HG02763 (cell line): ENCODE data around the gene RND3.

ENCODE experiments used
- ATAC-seq: cut with Tn5 transposase; IDR thresholded peaks from one replicate; pipeline ENCODE4 v1.9.1; 2021; ENCODE audit warnings: mild to moderate bottlenecking, moderate library complexity; ENCODE audit not compliant: unreplicated experiment

RND3 gene

DNA sequence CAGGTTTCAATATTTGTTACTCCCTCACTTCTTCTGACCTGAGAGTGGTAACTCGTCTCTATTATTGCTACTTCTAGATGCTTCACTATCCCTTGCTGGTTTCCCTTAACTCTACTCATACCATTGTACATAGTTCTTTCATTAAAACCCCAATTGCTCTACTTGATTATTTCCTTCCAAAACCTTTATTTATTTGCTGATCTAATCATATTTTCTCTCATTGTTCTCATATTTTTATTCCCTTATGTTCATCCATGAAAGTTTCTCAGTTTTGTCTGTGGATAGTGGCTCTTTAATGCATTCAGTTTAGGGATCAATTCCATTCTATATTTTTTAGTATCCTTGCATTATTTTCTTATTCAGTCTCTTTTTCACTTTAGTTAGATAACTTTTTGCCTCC lies 42.1 kb downstream of the RND3 start:
- ATAC-seq: no peak

DNA sequence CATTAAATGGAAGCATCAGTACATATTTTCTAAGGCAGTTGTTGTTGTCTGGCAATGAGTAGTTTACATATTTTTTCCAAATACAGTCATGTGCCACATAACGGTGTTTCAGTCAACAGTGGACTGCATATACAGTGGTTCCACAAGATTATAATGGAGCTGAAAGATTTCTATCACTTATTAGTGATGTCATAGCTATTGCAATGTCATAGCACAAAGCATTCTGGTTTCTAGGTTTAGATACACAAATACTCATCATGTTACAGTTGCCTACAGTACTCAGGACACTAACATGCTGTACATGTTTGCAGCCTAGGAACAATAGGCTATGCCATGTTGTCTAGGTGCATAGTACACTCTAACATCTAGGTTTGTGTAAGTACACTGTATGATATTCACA lies 45.0 kb downstream of the RND3 start:
- ATAC-seq: no peak

DNA sequence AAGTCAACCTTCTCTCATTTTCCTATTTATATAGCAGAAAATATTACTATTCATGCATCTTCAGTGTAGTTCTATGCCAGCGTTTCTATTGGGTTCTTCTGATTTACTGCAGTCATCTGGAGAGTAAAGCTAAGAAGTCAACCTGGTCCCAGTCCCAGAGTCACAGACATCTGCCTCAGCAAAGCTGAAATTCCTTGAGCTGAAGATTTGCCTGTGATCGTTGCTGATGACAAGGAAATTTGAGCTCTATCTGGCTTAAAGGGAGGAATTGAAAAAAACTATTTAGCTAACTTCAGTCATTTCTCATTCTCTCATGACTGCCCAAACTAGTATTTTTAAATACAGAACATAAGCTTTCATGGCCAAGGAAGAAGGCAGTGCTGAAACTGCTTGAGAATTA lies 45.7 kb downstream of the RND3 start:
- no peak for ATAC-seq

DNA sequence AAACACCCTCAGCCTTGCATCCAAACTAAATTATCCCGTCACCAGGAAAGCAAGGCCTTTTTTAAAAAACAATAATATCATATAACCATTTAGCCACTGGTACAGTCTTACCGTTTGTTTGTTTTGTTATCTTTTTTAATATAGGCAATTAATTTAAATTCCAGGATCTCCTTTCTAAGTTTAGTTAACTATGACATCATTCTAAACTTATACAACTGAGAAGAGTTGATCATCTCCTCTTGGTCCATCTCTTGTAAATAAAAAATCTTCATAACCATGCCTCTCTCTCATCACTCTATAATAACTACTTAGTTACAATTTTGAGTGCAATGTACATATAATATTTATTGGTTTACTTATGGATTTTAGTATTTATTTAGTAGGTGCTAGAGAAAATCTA lies 46.2 kb downstream of the RND3 start:
- ATAC-seq: no peak

DNA sequence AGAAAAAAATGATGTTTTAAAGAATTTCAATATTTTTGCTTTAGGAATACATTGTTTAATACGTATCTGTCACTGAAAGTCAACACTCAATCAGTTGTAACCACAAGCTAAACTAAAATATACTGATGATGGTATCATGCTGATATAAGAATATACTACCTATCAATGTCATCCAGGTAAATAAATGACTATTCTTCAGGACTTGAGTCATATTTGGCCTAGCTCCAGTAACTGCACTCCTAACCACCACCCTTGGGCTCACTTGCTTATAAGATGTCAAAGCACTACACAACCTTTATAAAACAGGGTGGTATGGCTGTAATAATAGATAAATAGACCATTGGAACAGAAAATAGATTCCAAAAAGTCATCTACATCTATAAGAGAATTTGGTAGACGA lies 48.8 kb downstream of the RND3 start:
- ATAC-seq: no peak

DNA sequence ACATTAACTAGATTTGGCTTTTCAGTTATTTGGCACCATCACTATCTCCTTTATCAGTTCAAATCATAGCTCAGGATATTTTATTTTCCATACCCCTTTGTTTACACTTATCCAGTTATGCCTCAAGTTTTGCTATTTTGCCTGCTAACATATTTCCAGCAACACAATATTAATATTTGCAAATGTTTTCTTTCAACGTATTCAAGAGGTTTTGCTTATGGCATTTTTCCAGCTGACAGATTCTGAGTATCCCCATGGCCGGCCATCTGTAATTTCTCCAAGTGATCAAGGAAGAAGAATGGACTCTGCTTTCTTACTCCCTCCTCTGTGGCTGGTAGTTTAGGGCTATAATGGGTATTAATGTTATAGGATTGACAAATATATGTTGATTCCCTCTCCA lies 49.4 kb downstream of the RND3 start:
- ATAC-seq: no peak

DNA sequence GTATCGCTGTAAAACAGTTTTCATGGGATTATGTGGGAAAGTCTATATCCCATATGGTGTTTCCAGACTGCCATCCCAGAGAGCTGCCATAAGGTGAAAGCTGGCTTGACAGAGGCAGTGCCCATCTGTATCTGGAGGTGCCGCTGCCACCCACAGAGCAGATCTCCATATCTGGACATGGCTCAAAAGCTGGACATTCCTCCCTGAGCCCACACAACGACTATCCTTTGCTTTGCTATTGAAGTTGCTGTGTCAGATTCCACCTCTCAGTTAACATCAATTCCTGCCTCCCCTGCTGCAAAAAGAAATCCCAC lies 55.2 kb downstream of the RND3 start:
- ATAC-seq: no peak

DNA sequence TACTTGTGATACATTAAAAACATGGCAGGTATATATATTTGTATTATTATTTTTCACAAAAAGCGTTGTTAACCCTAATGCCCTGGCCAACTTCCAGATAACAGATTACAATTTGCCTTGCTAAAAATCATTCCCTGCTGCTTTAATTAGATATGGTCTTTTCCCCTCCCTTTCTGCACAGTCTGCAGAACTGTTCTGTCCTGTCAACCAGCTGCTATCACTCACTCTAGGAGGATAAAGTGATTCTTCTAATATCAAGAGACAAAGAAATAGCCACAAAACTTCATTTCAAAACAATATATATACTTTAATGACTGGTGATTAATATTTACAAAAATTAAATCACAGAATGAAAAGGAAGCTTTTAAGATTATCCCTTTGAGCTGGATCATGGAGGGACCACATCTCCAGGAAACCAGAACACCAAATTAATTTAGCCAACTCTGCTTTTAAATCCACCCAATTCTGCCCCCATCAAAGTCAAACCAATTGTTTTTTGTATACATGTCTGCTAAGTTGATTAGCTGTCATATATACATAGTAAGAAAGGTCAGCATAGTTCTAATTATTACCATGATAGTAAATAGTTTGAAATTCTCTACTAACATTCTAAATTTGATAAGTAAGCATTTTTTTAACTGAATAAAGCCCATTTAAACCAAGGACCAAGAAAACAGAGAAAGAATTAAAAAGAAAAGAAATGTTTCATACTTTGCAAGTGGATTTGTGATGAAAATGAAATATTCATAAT lies 55.7 kb downstream of the RND3 start:
- no peak for ATAC-seq

DNA sequence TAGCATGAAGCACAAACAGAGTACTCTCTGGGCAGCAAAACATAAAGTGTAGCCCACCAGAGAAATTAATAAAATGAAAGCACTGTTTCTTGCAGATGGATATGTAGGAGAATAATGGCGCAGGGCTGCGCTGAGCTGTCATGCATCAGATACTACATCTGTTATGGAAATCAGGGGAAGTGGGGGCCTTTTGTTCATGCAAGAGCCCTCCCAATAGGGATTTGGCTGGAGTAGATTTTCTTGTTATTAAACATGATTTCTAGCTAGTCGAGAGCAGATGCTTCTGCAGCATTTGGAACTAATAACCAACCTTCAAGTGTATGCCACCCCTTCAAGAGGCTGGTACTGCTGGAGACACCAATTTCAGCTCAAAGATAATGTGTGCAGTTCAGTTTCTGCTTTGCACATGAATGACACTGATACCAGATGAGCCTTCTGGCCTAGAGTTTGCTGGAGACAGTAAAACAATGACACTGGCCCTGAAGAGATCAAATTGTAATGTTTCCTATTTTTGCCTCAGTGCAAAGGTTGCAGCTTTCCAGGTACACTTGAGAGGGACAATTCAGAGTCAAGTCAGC lies 58.0 kb downstream of the RND3 start:
- ATAC-seq: no peak

DNA sequence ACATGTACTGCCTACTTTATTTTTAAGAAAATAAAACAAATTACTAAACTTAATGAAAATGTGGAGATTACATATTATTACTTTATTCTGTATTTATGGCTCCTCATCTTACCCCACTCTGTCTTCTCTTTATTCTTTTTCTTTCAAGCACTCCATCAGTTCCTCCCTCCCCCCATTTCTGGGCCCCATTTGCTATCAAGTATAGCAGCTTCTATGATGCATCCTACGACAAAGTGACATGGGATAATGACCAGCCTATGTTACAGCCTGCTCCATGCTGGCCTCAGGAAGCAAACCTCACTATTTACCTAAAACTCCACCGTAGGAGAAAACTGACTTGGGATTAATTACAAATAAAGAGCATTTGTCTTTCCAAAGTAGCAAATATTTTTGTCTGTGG lies 58.8 kb downstream of the RND3 start:
- ATAC-seq: no peak

DNA sequence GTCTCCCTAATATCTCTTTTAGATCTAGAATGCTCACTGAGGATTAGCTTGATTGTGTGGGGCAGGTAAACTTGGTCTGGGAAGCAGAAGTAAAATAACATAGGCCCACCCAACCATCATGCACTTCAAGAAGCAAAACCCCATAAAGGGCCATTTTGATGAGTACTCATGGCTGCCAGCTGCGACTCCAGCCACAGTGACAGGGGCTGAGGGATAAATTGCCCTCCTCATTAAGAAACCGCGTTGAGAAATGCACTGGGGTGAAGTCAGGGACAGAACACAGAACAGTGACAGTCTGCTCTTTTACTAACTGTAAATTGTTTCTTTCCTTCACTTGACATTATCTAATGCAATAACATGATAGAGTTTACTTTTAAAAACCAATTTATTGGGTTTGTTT lies 60.2 kb downstream of the RND3 start:
- no peak for ATAC-seq

DNA sequence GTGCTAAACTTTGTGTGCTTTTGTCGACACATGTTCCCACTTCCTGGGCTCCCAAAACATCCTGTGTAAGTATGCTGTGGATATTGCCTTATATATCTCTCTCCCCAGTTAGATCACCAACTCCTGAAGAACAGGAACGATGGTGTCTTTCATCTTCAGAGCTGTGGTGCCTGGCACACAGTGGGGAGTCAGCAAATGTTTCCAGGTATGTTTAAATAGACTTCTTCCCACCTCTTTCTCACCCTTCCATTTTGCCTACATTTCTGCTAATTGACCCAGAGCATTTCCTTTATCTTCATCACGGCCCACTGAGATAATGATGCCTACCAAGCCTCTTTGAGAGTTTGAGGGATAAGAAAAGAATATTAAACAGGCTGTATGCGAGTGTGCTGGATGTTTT lies 60.7 kb downstream of the RND3 start:
- no peak for ATAC-seq

DNA sequence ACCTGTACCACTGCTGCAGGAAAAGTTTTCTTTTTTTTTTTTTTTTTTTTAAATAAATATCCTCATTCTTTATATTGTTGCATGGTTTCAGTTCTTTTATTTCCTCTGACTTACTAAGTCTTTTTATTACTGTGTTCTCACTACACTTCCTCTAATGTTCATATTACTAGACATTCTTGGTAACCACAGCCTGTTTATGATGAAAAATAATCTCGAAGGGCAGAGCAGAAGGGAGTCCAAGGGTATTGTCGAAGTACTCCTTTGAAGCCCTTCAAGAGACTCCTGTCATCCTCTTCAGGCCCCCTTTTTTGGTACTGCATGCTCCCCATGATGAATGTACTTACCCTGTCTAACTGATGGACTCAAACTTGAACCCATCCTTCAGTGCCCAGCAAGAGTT lies 61.2 kb downstream of the RND3 start:
- ATAC-seq: no peak

DNA sequence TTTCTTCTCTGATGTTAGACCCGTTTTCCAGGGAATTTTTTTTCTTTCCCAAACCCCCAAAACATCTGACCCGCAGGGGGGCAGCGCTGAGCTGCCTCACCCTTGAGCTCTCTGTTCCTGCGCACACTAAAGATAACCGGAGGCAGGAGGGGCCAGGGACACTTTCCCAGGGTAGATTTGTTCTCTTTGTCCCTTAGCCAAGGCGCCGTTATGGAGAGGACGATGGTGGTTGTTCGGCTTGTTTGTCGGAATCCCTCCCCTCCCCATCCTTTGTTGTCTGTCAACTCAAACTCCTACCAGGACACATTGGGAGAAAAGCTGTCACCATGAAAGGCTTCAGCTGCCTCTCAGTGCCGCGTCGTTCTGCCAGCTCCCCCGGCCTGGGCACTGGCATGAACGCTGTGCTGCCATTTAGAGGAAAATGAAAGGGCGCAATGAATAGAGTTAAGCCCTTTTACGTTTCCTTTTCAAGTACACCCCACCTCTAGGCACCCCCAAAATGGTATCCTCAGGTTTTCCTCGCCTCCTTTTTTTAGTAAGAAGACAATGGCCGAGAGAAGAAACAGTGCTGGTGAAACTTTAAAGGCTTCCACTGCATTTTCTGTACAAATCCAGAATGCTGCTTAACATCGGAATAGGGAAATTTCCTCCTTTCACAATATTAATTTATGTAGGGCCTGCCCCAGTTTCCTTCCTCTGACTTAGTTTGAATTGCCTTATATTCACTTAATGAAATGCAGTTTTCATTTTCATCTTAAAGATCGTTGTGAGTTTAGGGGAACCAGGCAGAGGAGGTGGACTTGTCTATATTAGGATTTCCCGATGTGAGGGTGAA lies 62.1 kb downstream of the RND3 start:
- no peak for ATAC-seq

DNA sequence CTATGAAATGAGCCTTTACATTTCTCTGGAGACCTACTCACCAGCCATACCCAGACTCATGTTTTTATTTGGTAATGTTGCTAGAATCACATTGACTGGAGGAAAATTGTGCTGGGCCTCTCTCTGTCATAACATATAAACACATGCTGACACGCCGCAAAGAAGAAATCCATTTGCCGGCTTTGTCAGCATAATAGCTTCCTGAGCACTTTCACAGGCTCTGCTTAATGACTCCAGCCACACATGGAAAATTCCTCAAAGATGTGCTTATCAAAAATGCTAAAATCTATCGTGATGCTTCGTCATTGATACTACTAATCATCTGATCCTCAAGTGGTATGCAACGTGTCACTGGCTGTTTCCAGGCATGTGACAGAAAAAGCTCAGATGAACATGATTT lies 63.1 kb downstream of the RND3 start:
- no peak for ATAC-seq

DNA sequence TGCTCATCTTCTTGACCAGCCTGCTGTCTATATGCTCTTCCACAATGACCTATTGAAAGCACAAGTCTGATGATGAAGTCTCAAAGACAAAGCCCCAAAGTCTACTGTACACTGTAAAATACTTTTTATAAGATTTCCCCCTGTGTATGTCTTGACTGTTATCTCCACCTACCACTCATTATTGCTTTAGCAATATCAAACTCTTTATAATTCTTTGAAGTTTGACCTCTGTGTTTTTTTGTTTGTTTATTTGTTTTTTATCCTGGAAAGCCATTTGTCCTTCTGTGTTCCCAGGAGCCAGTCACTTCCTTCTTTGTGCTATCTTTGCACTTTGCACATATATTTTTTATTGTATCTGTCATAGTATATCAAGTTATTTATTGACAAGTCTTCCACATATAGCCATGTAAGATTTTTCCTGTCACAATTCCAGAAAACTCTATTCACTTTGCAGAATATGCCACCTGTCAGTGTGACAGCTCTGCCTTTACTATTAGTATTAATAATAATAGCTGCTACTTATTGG lies 66.3 kb downstream of the RND3 start:
- ATAC-seq: no peak

DNA sequence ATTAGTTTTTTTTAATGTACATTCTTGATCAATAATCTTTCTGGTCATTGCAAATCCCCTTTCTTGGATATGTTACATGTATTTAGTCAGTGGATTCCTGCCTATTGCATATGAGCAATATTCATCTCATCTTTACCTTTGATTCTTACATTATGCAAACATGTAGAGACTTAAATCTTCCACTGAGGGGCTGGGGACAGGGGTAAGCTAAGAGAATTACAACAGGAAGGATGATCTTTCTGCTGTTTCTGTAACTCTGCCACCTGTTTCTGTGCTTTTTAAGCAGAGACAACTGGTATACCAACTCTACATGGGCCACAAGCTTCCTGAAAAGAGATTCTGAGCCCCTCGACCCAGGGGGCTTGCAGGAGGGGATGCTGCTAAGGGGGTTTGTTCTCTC lies 68.6 kb downstream of the RND3 start:
- no peak for ATAC-seq
